Measurements from ENCODE around the gene NHEJ1. TPM values are rescaled to one million over a fixed set of nuclear protein-coding genes. Genes with fewer than 3 reads are reported as not detected.

Gene NHEJ1
- total and polyA plus RNA-seq, 2 of the 13 experiments (the other 11 are each of a cell fraction or from before 2014, with no cell fraction given): 30.0 to 30.7 TPM

DNA sequence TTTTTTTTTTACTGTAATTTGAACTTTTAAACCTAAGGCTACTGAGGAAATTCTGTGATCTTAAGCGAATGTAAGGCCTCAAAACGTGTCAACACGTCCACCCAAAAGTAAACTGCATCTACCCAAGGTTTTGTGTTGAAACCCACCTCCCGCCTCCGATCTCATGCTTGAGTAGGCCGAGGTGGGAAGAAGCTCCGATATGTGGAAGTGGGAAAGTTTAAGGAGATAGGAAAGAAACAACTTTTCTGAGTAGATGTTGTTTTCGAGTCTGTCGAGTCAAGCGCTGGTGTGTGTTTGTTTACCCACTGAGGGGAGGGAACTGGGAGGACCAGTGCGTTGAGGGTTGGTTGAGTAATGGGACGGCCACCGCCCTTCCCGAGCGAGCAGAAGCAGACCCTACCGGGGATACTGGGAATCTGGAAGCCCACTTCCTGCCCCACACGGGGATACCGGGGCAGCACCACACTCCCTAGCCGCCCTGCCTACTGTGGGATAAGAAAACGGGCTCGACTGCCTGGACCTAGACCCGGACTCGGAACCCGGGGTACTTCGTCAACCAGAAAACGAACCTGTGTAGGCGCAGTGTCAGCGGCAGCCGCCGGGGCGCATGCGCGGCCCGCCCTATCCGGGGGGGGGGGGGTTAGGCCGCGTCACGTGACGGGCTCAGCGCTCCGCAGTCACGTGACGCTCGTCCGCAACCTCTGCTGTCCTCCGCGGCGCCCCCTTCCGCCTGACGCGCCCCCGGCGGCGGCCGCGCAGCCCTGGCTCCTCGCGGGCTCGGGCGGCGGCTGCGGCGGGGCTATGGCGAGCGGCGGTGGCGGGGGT, 17.1 kb upstream of the NHEJ1 start, which contains the start of gene RETREG2 (continued):
- TF ChIP-seq, protein P1, sequence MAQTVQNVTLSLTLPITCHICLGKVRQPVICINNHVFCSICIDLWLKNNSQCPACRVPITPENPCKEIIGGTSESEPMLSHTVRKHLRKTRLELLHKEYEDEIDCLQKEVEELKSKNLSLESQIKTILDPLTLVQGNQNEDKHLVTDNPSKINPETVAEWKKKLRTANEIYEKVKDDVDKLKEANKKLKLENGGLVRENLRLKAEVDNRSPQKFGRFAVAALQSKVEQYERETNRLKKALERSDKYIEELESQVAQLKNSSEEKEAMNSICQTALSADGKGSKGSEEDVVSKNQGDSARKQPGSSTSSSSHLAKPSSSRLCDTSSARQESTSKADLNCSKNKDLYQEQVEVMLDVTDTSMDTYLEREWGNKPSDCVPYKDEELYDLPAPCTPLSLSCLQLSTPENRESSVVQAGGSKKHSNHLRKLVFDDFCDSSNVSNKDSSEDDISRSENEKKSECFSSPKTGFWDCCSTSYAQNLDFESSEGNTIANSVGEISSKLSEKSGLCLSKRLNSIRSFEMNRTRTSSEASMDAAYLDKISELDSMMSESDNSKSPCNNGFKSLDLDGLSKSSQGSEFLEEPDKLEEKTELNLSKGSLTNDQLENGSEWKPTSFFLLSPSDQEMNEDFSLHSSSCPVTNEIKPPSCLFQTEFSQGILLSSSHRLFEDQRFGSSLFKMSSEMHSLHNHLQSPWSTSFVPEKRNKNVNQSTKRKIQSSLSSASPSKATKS (CRISPR knock-in tag; IDR thresholded peaks at IDR 0.05): no peak; the same call in 1 of the 2 replicates
- peak; percentile 93 for TF ChIP-seq ZNF235 (CRISPR knock-in tag; IDR thresholded peaks at IDR 0.05; ENCODE audit: borderline replicate concordance)
- TF ChIP-seq NPAS2 (CRISPR knock-in tag; IDR thresholded peaks at IDR 0.05; ENCODE audit: borderline replicate concordance): no peak
- TF ChIP-seq, protein P2, sequence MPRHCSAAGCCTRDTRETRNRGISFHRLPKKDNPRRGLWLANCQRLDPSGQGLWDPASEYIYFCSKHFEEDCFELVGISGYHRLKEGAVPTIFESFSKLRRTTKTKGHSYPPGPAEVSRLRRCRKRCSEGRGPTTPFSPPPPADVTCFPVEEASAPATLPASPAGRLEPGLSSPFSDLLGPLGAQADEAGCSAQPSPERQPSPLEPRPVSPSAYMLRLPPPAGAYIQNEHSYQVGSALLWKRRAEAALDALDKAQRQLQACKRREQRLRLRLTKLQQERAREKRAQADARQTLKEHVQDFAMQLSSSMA (CRISPR knock-in tag; IDR thresholded peaks at IDR 0.05): no peak
- peak; percentile 89 for TF ChIP-seq ZNF253 (CRISPR knock-in tag; IDR thresholded peaks at IDR 0.05; ENCODE audit: borderline replicate concordance)
- peak in 1 of 2 experiments; percentile 53; a peak in 1 of 4 replicates for TF ChIP-seq KLF16 (CRISPR knock-in tag; IDR thresholded peaks at IDR 0.05)
- no peak for TF ChIP-seq ZBTB1 (CRISPR knock-in tag; IDR thresholded peaks at IDR 0.05; ENCODE audit: borderline replicate concordance)
- TF ChIP-seq, protein P3, sequence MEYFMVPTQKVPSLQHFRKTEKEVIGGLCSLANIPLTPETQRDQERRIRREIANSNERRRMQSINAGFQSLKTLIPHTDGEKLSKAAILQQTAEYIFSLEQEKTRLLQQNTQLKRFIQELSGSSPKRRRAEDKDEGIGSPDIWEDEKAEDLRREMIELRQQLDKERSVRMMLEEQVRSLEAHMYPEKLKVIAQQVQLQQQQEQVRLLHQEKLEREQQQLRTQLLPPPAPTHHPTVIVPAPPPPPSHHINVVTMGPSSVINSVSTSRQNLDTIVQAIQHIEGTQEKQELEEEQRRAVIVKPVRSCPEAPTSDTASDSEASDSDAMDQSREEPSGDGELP (IDR thresholded peaks at IDR 0.05; ENCODE audit: borderline replicate concordance, low read depth): no peak
- TF ChIP-seq HNRNPH1 (optimal IDR thresholded peaks at IDR 0.05; ENCODE audit: low read depth, low read length): no peak
- peak; percentile 37 for TF ChIP-seq ZNF431 (CRISPR knock-in tag; IDR thresholded peaks at IDR 0.05; ENCODE audit: borderline replicate concordance, low read depth)
- TF ChIP-seq ZNF317 (CRISPR knock-in tag; IDR thresholded peaks at IDR 0.05): peak; percentile 90
- peak; percentile 70; the same call in 1 of the 2 replicates for TF ChIP-seq ZBTB42 (CRISPR knock-in tag; IDR thresholded peaks at IDR 0.05)
- TF ChIP-seq ZNF768 (CRISPR knock-in tag; IDR thresholded peaks at IDR 0.05): peak; percentile 15; the same call in 1 of the 2 replicates
- TF ChIP-seq SP2 (CRISPR knock-in tag; IDR thresholded peaks at IDR 0.05): peak; percentile 78
- TF ChIP-seq, protein P4, sequence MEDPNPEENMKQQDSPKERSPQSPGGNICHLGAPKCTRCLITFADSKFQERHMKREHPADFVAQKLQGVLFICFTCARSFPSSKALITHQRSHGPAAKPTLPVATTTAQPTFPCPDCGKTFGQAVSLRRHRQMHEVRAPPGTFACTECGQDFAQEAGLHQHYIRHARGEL (CRISPR knock-in tag; IDR thresholded peaks at IDR 0.05): peak; percentile 68; the same call in 1 of the 2 replicates
- no peak for TF ChIP-seq ZNF713 (CRISPR knock-in tag; IDR thresholded peaks at IDR 0.05)
- peak; percentile 75; the same call in 1 of the 2 replicates for TF ChIP-seq RNF2 (conservative IDR thresholded peaks at IDR 0.05; ENCODE audit: low read depth)
- peak; percentile 91 for TF ChIP-seq ERF (CRISPR knock-in tag; IDR thresholded peaks at IDR 0.05)
- TF ChIP-seq, protein P5, sequence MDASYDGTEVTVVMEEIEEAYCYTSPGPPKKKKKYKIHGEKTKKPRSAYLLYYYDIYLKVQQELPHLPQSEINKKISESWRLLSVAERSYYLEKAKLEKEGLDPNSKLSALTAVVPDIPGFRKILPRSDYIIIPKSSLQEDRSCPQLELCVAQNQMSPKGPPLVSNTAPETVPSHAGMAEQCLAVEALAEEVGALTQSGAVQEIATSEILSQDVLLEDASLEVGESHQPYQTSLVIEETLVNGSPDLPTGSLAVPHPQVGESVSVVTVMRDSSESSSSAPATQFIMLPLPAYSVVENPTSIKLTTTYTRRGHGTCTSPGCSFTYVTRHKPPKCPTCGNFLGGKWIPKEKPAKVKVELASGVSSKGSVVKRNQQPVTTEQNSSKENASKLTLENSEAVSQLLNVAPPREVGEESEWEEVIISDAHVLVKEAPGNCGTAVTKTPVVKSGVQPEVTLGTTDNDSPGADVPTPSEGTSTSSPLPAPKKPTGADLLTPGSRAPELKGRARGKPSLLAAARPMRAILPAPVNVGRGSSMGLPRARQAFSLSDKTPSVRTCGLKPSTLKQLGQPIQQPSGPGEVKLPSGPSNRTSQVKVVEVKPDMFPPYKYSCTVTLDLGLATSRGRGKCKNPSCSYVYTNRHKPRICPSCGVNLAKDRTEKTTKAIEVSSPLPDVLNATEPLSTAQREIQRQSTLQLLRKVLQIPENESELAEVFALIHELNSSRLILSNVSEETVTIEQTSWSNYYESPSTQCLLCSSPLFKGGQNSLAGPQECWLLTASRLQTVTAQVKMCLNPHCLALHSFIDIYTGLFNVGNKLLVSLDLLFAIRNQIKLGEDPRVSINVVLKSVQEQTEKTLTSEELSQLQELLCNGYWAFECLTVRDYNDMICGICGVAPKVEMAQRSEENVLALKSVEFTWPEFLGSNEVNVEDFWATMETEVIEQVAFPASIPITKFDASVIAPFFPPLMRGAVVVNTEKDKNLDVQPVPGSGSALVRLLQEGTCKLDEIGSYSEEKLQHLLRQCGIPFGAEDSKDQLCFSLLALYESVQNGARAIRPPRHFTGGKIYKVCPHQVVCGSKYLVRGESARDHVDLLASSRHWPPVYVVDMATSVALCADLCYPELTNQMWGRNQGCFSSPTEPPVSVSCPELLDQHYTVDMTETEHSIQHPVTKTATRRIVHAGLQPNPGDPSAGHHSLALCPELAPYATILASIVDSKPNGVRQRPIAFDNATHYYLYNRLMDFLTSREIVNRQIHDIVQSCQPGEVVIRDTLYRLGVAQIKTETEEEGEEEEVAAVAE (CRISPR knock-in tag; IDR thresholded peaks at IDR 0.05; ENCODE audit: borderline replicate concordance): no peak

All from HepG2 (cell line).